Stomach smooth muscle (tissue), 2 donors: ENCODE results near the gene PAF1.

Experiments
- H3K27ac ChIP-seq: one replicate; pipeline ENCODE4 v1.7.0; 2013; ENCODE audit warnings: mild to moderate bottlenecking, low read length, inconsistent platforms
- H3K27me3 ChIP-seq, 2 donors: one replicate each; pipeline ENCODE4 v1.7.0; 2013; ENCODE audit warnings: low read length in 2 of 2; ENCODE audit not compliant: insufficient read depth in 2 of 2, control insufficient read depth in 1 of 2
- H3K36me3 ChIP-seq, 2 donors: one replicate each; pipeline ENCODE4 v1.7.0; 2013; ENCODE audit warnings: low read length in 2 of 2; ENCODE audit not compliant: control insufficient read depth in 2 of 2, insufficient read depth in 2 of 2
- H3K4me1 ChIP-seq: one replicate; pipeline ENCODE4 v1.7.0; 2013; ENCODE audit warnings: low read length; ENCODE audit not compliant: control insufficient read depth, insufficient read depth
- H3K4me3 ChIP-seq, 2 donors: one replicate each; pipeline ENCODE4 v1.7.0; 2013; ENCODE audit warnings: low read length in 2 of 2
- H3K9ac ChIP-seq, 2 donors: one replicate each; pipeline ENCODE4 v1.7.0; 2013; ENCODE audit warnings: low read length in 2 of 2, mild to moderate bottlenecking in 1 of 2
- H3K9me3 ChIP-seq, 2 donors: one replicate each; pipeline ENCODE4 v1.7.0; 2013; ENCODE audit warnings: low read length in 2 of 2; ENCODE audit not compliant: control insufficient read depth in 2 of 2
- donor health status: healthy.
- donor health status: Pancreatic carcinoma.

Gene PAF1

GRCh38 chr19:39389631-39390414, 1.1 kb downstream of the PAF1 start:
- Histone ChIP-seq H3K36me3 (peaks cover 42 to 48% of the 10 kb centered on the region in 2 donors), H3K4me3 (peak overlapping the region; percentile 87 to 99), H3K4me1 (peaks cover 21% of the 10 kb centered on the region), H3K27me3 (no peaks in the 10 kb centered on the region), H3K9me3 (no peaks in the 10 kb centered on the region), H3K9ac (peak overlapping the region; percentile 80 to 99), H3K27ac (peak overlapping the region; percentile 99)

GRCh38 chr19:39388657-39389056, 2.2 kb downstream of the PAF1 start:
- H3K4me1 ChIP-seq, result peaks cover 21% of the 10 kb centered on the region
- H3K36me3 ChIP-seq, result peaks cover 44 to 53% of the 10 kb centered on the region in 2 donors
- no peak overlapping the region for H3K4me3 ChIP-seq
- no peaks in the 10 kb centered on the region for H3K9me3 ChIP-seq
- no peaks in the 10 kb centered on the region for H3K27me3 ChIP-seq
- H3K27ac ChIP-seq, result peak overlapping the region; percentile 11
- H3K9ac ChIP-seq, result peak overlapping the region; percentile 7 to 36

- Histone ChIP-seq H3K27ac (no peak overlapping the region), H3K4me3 (no peak overlapping the region), H3K9me3 (no peaks in the 10 kb centered on the region), H3K9ac (no peak overlapping the region), H3K27me3 (no peaks in the 10 kb centered on the region), H3K36me3 (peaks cover 54 to 66% of the 10 kb centered on the region in 2 donors), H3K4me1 (peaks cover 14% of the 10 kb centered on the region)
Observed at GRCh38 chr19:39386557-39386956, 4.3 kb downstream of the PAF1 start.

- H3K9ac ChIP-seq, result no peak overlapping the region
- H3K4me1 ChIP-seq, result peaks cover 14% of the 10 kb centered on the region
- H3K36me3 ChIP-seq, result peaks cover 62 to 73% of the 10 kb centered on the region in 2 donors
- H3K27ac ChIP-seq, result no peak overlapping the region
- no peak overlapping the region for H3K4me3 ChIP-seq
- H3K9me3 ChIP-seq, result no peaks in the 10 kb centered on the region
- no peaks in the 10 kb centered on the region for H3K27me3 ChIP-seq
Observed at GRCh38 chr19:39385629-39386411, 5.1 kb downstream of the PAF1 start.

- H3K9ac ChIP-seq, result no peak overlapping the region
- H3K27me3 ChIP-seq, result no peaks in the 10 kb centered on the region
- no peaks in the 10 kb centered on the region for H3K9me3 ChIP-seq
- no peak overlapping the region for H3K27ac ChIP-seq
- peaks cover 8% of the 10 kb centered on the region for H3K4me1 ChIP-seq
- H3K36me3 ChIP-seq, result peaks cover 69 to 81% of the 10 kb centered on the region in 2 donors
- H3K4me3 ChIP-seq, result no peak overlapping the region
Observed at GRCh38 chr19:39384839-39385568, 5.9 kb downstream of the PAF1 start.

GRCh38 chr19:39382991-39383828, 7.7 kb downstream of the PAF1 start:
- H3K9ac ChIP-seq, result no peak overlapping the region
- no peaks in the 10 kb centered on the region for H3K27me3 ChIP-seq
- H3K4me1 ChIP-seq, result no peaks in the 10 kb centered on the region
- no peak overlapping the region for H3K27ac ChIP-seq
- H3K36me3 ChIP-seq, result peaks cover 65 to 82% of the 10 kb centered on the region in 2 donors
- H3K9me3 ChIP-seq, result no peaks in the 10 kb centered on the region
- H3K4me3 ChIP-seq, result no peak overlapping the region

- peaks cover 69 to 86% of the 10 kb centered on the region in 2 donors for H3K36me3 ChIP-seq
- no peaks in the 10 kb centered on the region for H3K9me3 ChIP-seq
- H3K27me3 ChIP-seq, result no peaks in the 10 kb centered on the region
- H3K4me3 ChIP-seq, result no peak overlapping the region
- no peak overlapping the region for H3K27ac ChIP-seq
- no peaks in the 10 kb centered on the region for H3K4me1 ChIP-seq
- no peak overlapping the region for H3K9ac ChIP-seq
Observed at GRCh38 chr19:39381910-39382611, 8.8 kb downstream of the PAF1 start.

- Histone ChIP-seq H3K27me3 (no peaks in the 10 kb centered on the region), H3K36me3 (peaks cover 69 to 86% of the 10 kb centered on the region in 2 donors), H3K9me3 (no peaks in the 10 kb centered on the region), H3K4me1 (no peaks in the 10 kb centered on the region), H3K9ac (no peak overlapping the region), H3K27ac (peak overlapping the region; percentile 37), H3K4me3 (no peak overlapping the region)
Observed at GRCh38 chr19:39380521-39381502, 10.1 kb downstream of the PAF1 start.

- Histone ChIP-seq H3K27ac (peak overlapping the region; percentile 37), H3K27me3 (no peaks in the 10 kb centered on the region), H3K9me3 (no peaks in the 10 kb centered on the region), H3K4me3 (no peak overlapping the region), H3K4me1 (no peaks in the 10 kb centered on the region), H3K9ac (no peak overlapping the region), H3K36me3 (peaks cover 69 to 88% of the 10 kb centered on the region in 2 donors)
Observed at GRCh38 chr19:39379865-39380396, 11.0 kb downstream of the PAF1 start.
